DMS 273 (cell line): ENCODE results near the gene C5orf58.

Experiments used
- DNase-seq: peaks from one replicate; lab custom pipeline; 2025; ENCODE audit not compliant: unreplicated experiment; lab: John Stamatoyannopoulos, UW

The C5orf58 gene

DNA sequence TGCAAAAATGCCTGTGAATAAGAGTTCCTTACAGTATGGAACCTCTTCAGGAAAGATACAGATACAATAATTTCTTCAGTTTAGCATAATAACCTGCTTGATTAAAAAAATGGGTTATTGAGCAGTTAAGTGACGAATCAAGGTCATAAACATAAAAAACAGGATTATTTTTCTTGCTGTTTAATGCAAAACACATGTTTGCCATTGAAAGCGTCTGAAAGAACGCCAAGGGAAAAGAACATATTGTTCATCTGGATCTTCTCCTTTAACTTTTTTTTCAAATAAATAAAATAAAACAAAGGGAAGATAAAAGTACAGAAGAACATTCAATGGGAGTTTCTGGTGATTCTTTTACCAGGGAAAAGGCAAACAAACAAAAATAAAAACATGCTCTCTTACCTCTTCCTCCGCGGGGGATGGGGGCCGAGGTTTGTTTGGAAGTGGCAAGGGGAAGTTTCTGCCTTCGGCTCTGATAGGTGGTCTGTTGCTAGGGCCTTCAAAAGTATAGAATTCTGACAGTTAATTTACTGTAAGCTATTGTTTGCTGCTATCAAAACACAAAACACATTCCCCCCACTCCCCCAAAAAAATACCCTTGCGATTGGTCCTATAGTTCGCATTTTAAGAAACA lies 20.1 kb downstream of the C5orf58 start:
- DNase-seq = no peak

DNA sequence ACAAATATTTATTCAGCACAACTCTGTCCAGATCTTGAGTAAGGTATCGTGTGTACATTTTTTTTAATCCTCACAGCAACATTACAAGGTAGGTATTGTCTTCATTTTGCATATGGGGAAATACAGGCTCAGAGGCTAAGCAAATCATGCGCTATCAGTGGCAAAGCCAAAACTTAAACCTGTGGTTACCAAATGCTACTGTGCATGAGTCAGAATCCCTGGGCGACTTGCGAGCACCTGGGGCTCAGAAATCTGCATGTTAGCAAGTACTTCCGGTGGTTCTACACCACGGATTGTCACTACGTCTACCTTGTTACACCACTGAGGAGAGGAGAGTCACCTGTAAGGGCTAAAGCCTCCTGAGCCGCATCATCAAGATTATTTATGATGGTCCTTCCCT lies 21.3 kb downstream of the C5orf58 start:
- DNase-seq = no peak

DNA sequence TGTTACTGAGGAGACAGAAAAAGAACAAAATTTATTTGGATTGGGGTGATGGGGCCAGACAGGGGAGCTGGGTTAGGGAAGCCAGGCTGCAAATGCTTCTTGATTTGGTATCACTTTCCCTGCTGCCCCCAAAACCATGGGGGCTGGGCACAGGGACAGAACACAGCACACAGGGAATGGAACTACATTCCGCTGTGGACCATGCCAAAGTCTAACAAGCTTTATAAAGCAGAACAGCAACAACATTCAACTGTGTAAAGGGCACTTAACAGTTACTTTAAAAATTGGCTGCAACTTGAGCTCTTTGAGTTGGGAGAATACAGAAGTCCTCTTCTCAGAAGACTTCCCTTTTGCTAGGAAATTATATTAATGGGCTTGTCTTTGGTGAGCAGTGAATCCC lies 23.8 kb downstream of the C5orf58 start:
- DNase-seq = no peak

DNA sequence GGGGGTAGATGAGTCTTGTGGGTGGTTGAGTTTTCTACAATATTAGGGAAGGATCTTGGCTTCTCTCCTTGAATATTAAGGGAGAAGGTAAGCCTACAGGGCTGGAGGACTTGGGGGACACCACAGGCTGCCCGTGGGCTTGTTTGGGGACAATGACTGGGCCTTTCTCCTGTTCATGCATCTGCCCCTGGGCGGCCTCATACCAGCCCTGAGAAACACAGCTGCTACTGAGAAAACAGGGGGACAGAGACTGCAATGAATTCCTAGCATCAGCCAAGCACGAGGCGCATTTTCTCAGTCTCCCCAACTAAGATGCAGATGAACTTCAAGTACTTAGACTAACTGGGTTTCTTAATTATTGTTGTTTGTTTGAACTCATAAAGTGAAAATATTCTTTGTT lies 24.6 kb downstream of the C5orf58 start:
- DNase-seq = no peak

DNA sequence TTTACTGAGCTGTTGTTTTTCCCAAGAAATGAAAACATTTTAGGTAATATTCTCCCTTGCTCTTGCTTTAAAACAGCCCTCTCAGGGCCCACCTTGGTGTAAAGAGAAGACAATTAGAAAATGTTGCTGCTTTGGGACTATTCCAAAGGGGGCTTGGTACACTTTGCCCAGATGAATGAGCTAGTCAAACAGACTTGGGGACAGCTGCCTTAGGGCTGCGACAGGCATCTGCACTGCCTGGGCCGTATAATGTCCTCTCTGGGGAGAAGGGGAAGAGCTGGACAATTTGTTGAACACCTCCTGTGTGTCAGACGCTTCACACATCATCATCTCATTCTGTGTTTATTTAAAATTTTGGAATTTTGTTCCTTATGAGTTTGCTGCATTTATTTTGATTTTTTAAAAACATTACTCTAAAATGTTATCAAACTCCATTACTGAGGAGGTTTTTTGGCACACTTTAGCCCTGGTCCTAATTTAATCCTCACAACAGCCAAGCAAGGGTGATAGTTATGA lies 28.8 kb downstream of the C5orf58 start:
- DNase-seq = no peak

DNA sequence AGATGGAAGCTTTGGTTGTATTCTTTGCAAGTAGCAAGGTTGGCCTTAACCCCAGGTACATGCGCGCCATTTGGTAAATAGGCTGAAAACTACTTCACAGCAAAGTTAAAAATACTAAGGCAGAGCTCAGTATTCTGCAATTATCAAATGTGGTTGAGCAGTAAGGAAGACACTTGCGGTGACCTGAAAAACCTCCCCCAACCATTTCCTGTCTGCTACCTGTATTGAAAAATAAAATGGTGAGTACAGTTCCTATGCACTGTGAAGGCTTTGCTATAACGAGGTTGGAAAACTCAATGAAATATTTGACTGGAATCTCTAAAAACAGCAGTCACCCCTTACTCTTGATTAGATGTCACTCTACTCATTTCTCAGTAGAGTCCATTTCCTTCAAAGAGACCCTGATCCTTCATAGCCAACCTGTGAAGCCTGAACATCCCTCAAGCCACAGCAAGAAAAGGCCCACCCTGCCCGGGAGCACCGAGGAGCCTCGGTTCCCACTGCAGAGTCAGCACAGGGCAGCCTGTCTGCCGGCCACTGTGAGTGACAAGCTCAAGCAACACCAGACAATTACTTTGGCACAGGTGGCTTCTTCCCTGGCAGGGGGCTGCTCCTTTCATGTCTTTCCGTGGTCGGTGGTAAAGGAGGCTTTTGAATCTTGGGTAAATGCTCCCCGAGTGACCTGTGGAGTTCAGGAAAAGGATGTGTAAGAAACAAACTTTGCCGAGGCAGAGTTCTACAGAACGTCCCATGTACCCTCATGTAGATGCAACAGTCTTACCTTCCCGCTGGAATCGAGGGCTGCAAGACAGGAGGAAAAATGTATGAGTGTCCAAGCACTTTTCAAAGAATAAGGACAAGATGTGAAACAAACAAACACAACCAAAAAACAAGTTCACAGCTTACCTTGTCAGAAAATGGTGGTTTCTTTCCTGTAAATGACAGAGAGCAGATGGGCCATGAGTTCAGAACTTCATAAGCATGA lies 29.6 kb downstream of the C5orf58 start:
- DNase-seq = no peak

DNA sequence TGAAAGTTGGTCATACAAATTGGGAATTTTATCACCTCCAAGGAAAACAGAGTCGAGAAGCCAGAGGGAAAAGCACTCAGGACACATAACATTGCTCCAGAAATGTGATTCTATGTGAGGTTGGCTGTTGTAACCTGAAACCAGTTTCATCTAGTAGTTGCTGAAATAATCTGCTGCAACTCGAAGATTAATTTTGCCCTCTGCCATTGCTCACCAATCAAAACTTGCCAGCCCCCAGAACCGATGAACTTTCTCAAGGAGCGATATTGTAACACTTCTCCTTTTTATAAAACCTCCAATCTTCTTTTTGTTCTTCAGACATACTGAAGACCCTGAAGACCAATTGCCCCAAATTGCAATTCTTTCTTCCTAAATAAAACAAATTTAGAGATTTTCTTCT lies 31.1 kb downstream of the C5orf58 start:
- DNase-seq = no peak

DNA sequence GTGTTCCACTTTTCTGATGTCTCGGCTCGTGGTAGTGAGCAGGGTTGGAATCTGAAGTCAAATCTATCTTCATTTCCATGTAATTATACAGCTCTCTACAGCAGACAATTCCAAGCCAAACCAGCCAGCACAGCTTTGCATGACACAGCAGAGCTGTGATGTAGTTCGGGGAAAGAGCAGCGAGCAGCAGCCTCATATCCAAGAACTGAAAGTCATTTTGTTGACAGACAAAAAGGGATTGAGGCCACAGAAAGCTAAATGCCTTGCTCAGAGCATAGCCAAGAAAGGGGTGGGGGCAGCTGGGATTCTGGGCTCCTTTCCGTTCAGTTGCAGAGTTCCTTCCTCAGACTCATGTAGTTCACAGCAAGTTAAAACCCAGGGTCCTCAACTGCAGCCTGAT lies 32.7 kb downstream of the C5orf58 start:
- DNase-seq = no peak

DNA sequence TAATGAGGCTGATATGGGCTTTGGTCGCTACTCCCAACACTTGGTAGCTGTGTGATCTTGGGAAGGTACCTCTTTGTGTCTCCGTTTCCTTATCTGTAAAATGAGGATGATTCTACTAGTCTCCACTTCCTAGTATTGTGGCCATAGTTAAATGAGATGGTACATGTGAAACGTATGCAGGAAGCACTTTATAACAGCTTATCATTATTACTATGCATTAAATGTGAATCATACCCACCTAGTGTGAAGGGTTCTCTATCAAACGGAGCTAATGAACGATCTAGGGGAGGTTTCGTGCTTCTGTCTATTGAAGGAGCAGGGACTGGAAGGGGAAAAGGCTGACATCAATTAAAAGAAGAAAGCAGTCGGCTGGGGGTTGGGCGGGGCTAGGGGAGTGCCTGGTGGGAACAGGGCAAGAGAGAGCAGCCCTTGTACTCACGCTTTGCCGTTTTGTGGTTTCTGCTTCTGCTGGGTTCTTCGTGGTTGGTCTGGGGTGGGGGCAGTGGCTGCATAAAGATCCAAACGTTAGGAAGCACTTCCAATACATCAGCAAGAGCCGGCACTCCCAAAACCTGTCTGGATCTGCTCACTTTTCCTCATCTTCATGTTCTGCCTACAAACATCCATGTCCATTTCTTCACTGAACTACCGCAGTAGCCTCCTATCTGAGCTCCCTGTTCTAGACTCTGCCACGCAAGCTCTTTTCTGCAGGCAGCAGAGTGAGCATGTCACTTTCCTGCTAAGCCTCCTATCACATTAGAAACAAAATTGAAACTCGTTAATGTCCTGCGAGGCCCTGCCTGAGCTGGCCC lies 34.0 kb downstream of the C5orf58 start:
- DNase-seq = no peak

DNA sequence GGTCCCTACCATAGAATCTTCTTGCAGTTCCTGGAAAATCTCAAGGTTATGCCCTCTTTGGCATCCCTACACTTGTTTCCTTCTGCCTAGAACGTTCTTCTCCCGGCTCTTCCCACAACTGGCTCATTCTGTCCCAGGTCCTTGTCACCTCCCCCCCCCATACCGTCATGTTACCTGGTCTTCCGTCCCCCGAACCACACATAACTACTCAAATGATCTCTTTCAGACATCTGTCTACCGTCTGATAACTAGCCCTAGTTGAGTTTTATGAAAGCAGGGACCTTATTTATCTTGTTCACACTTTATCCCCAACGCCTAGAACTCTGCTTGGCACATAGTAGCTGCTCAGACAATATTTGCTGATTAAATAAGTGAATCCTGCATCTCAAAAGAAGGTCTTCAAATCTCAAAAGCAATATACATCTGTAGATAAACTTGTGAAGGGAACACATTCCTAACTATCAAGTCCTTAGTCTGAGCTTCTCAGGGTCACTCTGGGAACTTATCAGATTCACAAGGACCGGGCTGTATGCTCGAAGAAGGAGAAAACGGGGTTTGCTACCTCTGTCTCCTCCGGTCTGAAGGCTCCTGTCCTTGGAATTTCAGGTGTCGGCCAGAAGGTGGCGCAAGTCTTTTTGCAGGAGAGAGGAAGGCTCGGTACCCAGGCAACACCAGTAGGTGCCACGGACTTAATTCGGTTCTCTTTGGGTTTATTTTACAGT lies 34.8 kb downstream of the C5orf58 start:
- peak; percentile 88 for DNase-seq

DNA sequence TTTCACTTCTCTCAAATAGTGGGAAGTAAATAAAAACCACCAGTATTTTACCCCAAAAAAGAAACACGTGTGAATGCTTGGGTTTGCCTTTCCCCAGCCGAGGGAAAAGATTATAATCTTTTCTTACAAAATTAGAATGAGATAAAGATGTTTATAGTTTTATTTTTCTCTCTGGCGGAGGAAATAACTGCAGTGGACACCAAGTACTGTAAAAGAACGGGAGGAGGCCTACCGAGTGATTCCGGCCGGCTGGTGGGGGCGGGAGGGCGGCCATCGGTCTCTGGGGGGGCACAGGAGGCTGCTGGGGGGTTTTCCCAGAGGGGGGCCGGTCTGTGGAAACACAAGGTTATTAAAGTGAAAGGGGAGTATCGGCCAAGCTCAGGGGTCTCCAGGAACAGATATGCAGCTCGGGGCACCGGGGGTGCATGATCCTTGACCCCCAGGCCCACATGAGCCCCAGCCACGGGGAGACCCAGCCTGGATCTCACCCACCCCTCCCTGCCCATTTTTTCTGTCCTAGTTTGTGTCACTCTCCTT lies 35.4 kb downstream of the C5orf58 start:
- no peak for DNase-seq

DNA sequence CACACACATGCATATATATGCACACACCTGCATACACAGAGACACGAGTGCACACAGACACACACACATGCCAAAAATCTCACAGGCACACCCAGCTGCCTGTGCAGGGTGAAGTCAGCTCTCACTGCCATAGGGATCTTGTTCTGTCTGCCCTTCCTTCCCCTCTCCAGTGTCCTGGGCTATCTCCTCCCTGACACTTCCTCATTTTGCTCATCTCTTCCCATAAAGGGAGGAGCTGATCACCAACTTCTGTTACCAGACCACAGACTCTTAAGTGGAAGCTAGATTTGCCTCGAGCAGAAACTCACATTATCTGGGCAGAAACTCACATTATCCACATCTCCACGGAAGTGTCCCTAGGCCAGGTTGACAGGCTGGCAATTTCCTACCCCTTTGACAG lies 36.1 kb downstream of the C5orf58 start:
- DNase-seq = no peak

DNA sequence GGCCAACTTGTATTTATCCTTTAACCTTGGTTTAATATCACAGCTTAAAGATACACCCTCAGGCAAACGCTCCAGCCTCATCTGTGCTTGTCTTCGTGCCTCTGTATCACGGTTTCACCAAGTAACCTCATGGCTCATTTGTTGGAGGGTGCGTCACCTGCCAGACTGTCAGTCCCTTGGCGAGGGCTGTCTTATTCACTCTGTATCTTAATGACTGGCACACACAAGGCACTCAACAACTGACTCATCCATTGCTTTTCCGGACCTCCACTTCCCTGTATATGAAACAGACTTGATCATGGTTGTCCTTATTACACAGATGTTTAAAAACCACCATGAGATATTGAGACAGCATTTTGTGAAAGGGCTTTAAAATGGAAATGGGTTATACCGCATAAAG lies 36.8 kb downstream of the C5orf58 start:
- no peak for DNase-seq

DNA sequence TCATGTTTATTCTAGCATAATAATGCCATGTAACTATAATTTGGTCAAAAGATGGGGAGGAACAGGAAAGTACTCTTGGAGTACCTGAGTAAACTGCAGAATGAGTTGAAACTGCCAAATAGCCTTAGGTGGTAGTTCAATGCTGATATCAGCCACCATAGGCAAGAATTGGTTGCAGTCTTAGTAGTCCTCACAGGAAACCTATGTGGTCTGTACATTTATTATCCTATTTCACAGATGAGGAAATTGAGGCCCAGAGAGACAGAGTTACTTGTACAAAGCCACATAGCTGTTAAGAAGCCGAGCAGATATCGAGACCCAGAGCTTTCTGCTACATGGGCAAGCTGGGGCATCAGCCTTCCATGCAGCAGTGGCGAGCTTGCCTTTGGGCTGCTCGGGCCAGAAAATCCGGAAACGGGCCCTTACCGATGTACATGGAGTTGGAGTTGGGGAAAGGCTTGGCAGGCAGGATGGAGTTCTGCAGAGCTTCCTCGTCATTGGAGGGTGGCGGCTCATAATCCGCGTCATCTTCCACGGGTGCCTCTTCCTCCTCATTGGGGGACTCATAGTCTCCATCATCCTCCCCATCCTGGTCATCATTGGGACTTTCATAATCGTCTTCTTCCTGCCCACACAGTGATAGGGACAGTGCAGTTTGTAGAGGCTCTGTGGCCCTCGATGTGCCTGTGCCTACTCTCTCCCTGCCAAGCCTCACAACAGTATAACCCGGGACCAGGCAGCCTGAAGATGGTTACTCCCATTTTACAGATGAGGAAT lies 37.7 kb downstream of the C5orf58 start:
- DNase-seq = no peak

DNA sequence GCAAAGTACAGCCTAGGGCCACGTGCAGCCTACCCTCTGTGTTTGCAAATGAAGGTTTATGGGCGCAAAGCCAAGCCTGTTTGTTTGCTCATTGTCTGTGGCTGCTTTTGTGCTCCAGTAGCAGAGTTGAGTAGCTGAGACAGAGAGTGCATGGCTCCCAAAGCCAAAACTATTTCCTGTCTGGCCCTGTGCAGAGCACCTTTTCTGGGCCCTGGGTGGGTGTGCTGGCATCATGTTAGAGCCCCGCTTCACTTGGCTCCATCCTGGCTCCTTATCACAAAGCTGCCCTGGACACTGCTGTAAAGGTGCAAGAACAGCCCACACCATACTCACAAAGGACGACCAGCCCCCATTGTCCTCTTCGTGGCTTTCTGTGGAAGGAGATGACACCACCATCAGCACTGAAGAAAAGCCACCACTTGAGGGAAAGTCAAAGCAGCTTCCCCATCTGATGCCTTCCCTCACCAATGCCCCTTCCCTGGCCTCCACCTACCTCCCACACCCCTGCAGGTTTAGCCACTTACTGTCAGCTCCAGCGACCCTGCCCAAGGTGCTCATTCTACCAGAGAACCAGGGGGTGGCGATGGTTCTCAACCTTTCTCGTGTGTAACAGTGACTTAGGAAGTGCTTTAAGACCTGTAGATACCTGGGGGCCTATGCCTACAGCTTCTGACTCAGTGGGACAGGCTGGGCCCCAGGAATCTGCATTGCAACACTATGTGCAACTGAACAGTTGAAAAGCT lies 41.4 kb downstream of the C5orf58 start:
- DNase-seq = peak; percentile 44

DNA sequence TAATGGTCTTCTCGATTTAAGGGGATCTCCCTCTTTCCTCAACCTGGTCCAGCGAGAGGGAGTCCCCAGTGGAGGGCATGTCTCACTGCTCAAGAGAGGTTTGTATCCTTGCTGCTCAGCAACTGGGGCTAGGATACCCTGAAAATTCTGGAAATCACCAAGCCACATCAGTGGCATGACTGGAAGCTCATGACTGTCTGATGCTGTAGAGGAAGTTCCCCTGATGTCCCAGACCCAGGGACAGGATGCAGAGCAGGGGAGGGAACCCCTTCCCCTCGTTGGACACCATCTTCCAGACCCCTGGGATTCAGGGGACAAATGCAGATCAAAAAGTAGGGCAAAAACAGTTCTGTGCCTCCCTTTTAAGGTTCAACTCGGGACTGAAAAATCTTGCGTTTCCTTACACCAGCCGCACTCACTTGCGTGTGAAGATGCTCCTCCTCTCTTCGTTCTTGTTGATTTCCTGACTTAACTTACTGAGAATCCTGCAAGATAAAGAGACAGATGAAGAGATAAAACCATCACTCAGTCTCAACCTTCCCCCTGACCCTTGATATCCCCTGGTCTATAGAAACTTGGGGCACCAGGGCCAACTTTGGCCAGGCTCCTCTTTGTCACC lies 42.7 kb downstream of the C5orf58 start:
- no peak for DNase-seq

DNA sequence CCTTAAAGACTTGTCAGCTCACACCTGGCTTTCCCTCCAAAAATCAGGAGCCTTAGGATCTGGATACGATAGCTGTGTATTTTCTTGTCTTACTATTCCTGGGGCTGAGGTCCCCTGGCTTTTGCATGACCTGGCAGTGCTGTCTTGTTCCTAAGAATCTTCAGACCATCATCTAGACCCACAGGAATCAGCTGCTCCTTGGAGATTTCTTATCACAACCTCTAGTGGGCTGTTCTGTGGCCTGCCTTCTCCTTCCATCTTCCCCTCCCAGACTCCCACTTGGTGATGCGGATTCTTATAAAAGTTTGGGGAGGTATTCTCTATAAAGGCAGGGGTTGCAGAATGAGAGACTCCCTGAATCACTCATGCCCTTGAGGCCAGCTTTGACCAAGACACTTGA lies 43.4 kb downstream of the C5orf58 start:
- DNase-seq = no peak

DNA sequence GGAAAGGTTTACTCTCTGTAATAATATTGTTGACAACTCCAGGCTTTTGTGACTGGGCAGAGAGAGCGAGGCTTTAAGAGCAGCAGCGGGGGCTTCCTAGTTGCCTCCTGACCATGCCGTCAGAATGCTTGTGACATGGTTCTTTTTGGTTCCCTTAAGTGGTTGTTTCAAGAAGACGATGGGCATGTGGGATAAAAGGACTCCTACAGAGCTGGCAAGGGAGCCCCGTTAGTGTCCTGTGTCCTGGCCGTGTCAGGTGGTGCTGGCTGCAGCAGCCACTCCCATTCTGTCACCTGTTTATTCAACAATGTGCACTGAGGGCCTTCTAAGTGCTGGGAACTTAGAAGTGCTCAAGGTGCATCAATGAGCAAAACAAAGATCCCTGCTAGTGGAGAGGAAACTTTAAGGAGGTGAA lies 45.1 kb downstream of the C5orf58 start:
- no peak for DNase-seq
